ENCODE data around the gene CFAP77. TPM values are rescaled to one million over a fixed set of nuclear protein-coding genes. Genes with fewer than 3 reads are reported as not detected.

CFAP77 gene
- total RNA-seq, 6 donors from 2014 or later, result 0.78 to 16.7 (median 2.7) TPM; not detected in 1

GRCh38 chr9:132440735-132441134 is 30.7 kb downstream of the CFAP77 start:
- ATAC-seq (ENCODE audit: low FRiP score in 2 of 2) (no peak), DNase-seq (no peak)
- Histone ChIP-seq H3K4me1 (no peaks in the 10 kb centered on the region), H3K27ac (no peak overlapping the region), H3K4me3 (no peak overlapping the region), H3K36me3 (no peaks in the 10 kb centered on the region), H3K9me3 (no peaks in the 10 kb centered on the region), H3K27me3 (peaks cover 0 to 7% (median 0%) of the 10 kb centered on the region in 4 donors)
- WGBS, 2 donors, result 67 to 70% methylated on average over 6 of the region's 6 CpGs
- TF ChIP-seq POLR2AphosphoS5 (IDR thresholded peaks at IDR 0.05) (no peak), POLR2A (IDR thresholded peaks at IDR 0.05) (no peak), EP300 (IDR thresholded peaks at IDR 0.05) (no peak)
- TF ChIP-seq, protein P1, sequence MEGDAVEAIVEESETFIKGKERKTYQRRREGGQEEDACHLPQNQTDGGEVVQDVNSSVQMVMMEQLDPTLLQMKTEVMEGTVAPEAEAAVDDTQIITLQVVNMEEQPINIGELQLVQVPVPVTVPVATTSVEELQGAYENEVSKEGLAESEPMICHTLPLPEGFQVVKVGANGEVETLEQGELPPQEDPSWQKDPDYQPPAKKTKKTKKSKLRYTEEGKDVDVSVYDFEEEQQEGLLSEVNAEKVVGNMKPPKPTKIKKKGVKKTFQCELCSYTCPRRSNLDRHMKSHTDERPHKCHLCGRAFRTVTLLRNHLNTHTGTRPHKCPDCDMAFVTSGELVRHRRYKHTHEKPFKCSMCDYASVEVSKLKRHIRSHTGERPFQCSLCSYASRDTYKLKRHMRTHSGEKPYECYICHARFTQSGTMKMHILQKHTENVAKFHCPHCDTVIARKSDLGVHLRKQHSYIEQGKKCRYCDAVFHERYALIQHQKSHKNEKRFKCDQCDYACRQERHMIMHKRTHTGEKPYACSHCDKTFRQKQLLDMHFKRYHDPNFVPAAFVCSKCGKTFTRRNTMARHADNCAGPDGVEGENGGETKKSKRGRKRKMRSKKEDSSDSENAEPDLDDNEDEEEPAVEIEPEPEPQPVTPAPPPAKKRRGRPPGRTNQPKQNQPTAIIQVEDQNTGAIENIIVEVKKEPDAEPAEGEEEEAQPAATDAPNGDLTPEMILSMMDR (IDR thresholded peaks at IDR 0.05), result no peak

DNA sequence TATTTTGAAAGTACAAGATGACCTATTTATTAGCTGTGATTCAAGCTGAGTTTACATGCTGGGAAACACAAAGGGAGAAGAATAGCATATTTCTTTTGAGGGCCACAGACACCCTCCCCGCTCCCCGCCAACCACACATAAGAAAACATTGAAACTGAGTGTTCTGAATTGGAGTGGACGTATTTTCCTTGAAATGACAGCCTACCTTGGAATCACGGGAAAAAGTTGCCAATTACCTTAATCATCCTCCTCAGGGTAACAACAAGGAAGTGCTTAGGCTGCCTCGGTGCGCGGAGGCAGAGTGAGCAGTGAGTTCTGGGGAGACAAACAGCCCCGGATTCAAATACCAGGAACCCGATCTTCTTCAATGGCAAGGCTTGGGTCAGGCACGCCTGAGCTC is 31.4 kb downstream of the CFAP77 start:
- Histone ChIP-seq H3K27ac (no peak overlapping the region), H3K36me3 (no peaks in the 10 kb centered on the region), H3K4me3 (no peak overlapping the region), H3K4me1 (no peaks in the 10 kb centered on the region), H3K9me3 (no peaks in the 10 kb centered on the region), H3K27me3 (peaks cover 0 to 7% (median 0%) of the 10 kb centered on the region in 4 donors)
- DNase-seq, result no peak
- ATAC-seq (ENCODE audit: low FRiP score in 2 of 2), result no peak
- WGBS, 2 donors, result 41 to 57% methylated on average over 9 to 10 of the region's 10 CpGs
- TF ChIP-seq POLR2A (IDR thresholded peaks at IDR 0.05), result no peak
- no peak for TF ChIP-seq EP300 (IDR thresholded peaks at IDR 0.05)
- TF ChIP-seq, protein P1 (IDR thresholded peaks at IDR 0.05), result no peak
- no peak for TF ChIP-seq POLR2AphosphoS5 (IDR thresholded peaks at IDR 0.05)

DNA sequence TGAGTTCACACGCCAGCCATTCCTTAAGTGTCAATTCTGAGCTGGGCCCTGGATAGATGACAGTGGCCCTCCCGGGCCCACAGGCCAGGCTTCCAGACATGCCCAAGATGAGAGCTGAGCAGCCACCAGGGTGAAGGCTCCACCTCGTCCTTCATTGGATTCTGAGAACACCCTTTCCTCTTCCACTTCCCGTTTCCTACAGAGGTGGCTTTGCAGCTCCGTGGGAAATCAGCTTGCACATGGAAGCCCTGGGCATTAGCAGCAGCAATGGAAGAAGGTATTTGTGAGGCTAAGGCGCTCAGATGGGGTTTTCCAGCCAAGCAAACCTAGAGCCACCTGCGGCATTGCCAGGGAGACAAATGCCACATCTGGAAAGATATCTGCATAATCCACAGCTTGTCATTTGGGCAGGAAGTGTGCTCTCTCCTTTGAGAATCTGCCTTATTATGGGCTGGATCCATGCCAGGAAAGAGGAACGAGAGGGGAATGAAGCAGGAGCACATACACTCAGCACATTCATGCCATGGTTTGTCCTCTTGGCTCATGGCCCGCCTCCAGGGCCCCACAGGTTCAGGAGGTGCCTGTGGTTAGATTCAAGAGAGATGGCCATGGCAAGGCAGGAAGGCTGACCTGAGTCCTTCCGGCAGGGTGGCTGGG is 34.1 kb downstream of the CFAP77 start:
- Histone ChIP-seq H3K27ac (no peak overlapping the region), H3K4me3 (no peak overlapping the region), H3K27me3 (peaks cover 0 to 7% (median 0%) of the 10 kb centered on the region in 4 donors), H3K4me1 (no peaks in the 10 kb centered on the region), H3K36me3 (no peaks in the 10 kb centered on the region), H3K9me3 (no peaks in the 10 kb centered on the region)
- DNase-seq (no peak), ATAC-seq (ENCODE audit: low FRiP score in 2 of 2) (no peak)
- TF ChIP-seq POLR2A (IDR thresholded peaks at IDR 0.05) (no peak), POLR2AphosphoS5 (IDR thresholded peaks at IDR 0.05) (no peak), EP300 (IDR thresholded peaks at IDR 0.05) (no peak)
- TF ChIP-seq, protein P1 (IDR thresholded peaks at IDR 0.05), result no peak
- WGBS, 2 donors, result 50 to 58% methylated on average over 7 to 10 of the region's 10 CpGs

DNA sequence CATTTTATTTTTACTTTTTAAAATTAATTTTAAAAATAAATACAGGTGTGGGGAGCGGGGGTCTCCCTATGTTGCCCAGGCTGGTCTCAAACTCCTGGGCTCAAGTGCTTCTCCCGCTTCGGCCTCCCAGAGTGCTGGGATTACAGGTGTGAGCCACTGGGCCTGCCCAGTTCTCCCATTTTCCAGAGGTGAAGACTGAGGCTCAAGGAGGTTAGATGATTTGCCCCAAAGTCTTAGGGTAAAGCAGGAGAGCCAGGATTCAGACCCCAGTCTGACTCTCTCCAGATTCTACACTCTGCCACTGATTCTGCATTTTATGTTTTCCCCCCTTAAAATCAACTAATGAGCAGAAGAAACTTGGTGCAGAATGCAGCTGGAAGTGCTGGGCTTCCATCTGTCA is 36.9 kb downstream of the CFAP77 start:
- TF ChIP-seq, protein P1 (IDR thresholded peaks at IDR 0.05), result no peak
- no peak for TF ChIP-seq POLR2AphosphoS5 (IDR thresholded peaks at IDR 0.05)
- no peak for TF ChIP-seq POLR2A (IDR thresholded peaks at IDR 0.05)
- no peak for TF ChIP-seq EP300 (IDR thresholded peaks at IDR 0.05)
- Histone ChIP-seq H3K9me3 (no peaks in the 10 kb centered on the region), H3K4me1 (no peaks in the 10 kb centered on the region), H3K4me3 (no peak overlapping the region), H3K36me3 (no peaks in the 10 kb centered on the region), H3K27ac (no peak overlapping the region), H3K27me3 (peaks cover 0 to 7% (median 0%) of the 10 kb centered on the region in 4 donors)
- ATAC-seq (ENCODE audit: low FRiP score in 2 of 2) (no peak), DNase-seq (no peak)
- 91 to 92% methylated on average over 3 of the region's 3 CpGs for WGBS, 2 donors

GRCh38 chr9:132447346-132447745 is 37.3 kb downstream of the CFAP77 start:
- H3K4me3 ChIP-seq, result no peak overlapping the region
- no peaks in the 10 kb centered on the region for H3K9me3 ChIP-seq
- H3K36me3 ChIP-seq, result no peaks in the 10 kb centered on the region
- WGBS, 2 donors, result 60 to 67% methylated on average over 14 to 20 of the region's 20 CpGs
- peaks cover 0 to 7% (median 0%) of the 10 kb centered on the region in 4 donors for H3K27me3 ChIP-seq
- DNase-seq (no peak), ATAC-seq (ENCODE audit: low FRiP score in 2 of 2) (no peak)
- no peaks in the 10 kb centered on the region for H3K4me1 ChIP-seq
- TF ChIP-seq EP300 (IDR thresholded peaks at IDR 0.05) (no peak), POLR2AphosphoS5 (IDR thresholded peaks at IDR 0.05) (no peak), POLR2A (IDR thresholded peaks at IDR 0.05) (no peak)
- TF ChIP-seq, protein P1 (IDR thresholded peaks at IDR 0.05), result no peak
- H3K27ac ChIP-seq, result no peak overlapping the region
